Cardiac muscle cell (in vitro differentiated cells and primary cell): ENCODE measurements around the gene CA10. TPM values are rescaled to one million over a fixed set of nuclear protein-coding genes. Genes with fewer than 3 reads are reported as not detected.

Source experiments
- DNase-seq, 2 donors: peaks; one replicate each; pipeline versions ENCODE4 v3.0.0 to v3.0.0-alpha.2; 2010 to 2017; ENCODE audit warnings: low read depth in 1 of 2, low spot score in 1 of 2
- H3K27ac ChIP-seq: fragments of 200-600 bp; sonication (generic); 2 replicates; pipeline ENCODE4 v1.5.1; 2016
- H3K27me3 ChIP-seq: fragments of 200-600 bp; sonication (generic); 2 replicates; pipeline ENCODE4 v1.6.0; 2016; ENCODE audit warnings: control low read depth
- H3K36me3 ChIP-seq: fragments of 200-600 bp; sonication (generic); 2 replicates; pipeline ENCODE4 v1.5.1; 2016; ENCODE audit warnings: control low read depth
- H3K4me1 ChIP-seq: fragments of 200-600 bp; sonication (generic); 2 replicates; pipeline ENCODE4 v1.8.1; 2017; ENCODE audit warnings: low read depth, mild to moderate bottlenecking, mixed run types
- H3K4me3 ChIP-seq: fragments of 200-600 bp; sonication (generic); 2 replicates; pipeline ENCODE4 v1.5.1; 2016; ENCODE audit warnings: mild to moderate bottlenecking
- H3K9me3 ChIP-seq: fragments of 200-600 bp; sonication (generic); 2 replicates; pipeline ENCODE4 v1.5.1; 2017; ENCODE audit warnings: low read depth, mild to moderate bottlenecking, control low read depth
- polyA plus RNA-seq: library from polyadenylated mRNA; unstranded; fragments of >200 nt; fragmentation: Nextera tagmentation; extraction: Ambion mirVana; gene quantifications from 2 replicates; pipeline ENCODE4 v1.2.1, GENCODE V29; 2016
- total RNA-seq: library from RNA; depleted of rRNA; stranded (reverse); fragments of >200 nt; gene quantifications from 2 replicates; pipeline ENCODE4 v1.2.3, GENCODE V29; 2016
- TF ChIP-seq, protein P1 (sequence below): IDR thresholded peaks from 2 replicates; pipeline ENCODE4 v1.5.1; 2012; ENCODE audit warnings: low read depth, mild to moderate bottlenecking, low read length

Gene CA10
- total and polyA plus RNA-seq, 2 experiments from 2014 or later, result not detected

DNA sequence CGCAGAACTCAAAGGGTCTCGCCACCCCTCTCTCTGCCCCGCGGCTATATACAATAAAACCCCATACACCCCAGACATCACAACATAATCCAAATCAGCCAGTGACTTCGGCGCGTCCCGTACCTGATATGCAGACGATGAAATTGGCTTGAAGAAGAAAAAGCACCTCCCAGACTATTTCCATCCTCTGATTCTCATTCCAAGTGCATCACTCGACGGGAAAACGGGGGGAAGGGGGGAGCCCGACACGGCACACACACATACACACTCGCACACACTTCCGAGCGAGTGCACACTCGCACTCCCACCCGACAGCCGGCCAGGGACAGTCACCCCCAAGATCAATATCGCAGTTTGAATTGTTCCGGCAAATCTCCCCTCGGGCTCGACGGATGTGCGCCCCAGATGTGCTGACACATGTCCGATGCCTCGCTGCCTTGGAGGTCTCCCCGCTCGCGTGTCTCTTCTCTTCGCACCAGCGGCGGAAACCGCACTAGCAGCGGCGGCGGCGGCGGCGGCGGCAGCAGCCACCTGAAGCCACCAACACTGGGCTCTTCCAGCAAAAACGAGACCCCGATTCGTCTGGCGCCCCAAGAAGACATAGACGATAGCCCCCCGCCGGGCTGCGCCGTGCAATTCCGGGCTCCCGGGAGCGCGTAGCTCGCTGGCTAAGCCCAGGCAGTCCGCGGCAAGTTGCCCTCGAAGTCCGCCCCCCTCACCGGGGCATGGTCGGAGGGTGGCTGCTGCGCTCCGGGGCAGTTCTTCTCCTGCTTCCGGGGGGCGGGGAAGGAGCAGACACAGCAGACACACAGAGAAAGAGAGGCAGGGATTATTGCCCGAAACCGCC is 688 bp downstream of the CA10 start:
- H3K27me3 ChIP-seq, result peaks cover 84% of the 10 kb centered on the region
- no peak for DNase-seq
- TF ChIP-seq, protein P1, sequence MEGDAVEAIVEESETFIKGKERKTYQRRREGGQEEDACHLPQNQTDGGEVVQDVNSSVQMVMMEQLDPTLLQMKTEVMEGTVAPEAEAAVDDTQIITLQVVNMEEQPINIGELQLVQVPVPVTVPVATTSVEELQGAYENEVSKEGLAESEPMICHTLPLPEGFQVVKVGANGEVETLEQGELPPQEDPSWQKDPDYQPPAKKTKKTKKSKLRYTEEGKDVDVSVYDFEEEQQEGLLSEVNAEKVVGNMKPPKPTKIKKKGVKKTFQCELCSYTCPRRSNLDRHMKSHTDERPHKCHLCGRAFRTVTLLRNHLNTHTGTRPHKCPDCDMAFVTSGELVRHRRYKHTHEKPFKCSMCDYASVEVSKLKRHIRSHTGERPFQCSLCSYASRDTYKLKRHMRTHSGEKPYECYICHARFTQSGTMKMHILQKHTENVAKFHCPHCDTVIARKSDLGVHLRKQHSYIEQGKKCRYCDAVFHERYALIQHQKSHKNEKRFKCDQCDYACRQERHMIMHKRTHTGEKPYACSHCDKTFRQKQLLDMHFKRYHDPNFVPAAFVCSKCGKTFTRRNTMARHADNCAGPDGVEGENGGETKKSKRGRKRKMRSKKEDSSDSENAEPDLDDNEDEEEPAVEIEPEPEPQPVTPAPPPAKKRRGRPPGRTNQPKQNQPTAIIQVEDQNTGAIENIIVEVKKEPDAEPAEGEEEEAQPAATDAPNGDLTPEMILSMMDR, result no peak

DNA sequence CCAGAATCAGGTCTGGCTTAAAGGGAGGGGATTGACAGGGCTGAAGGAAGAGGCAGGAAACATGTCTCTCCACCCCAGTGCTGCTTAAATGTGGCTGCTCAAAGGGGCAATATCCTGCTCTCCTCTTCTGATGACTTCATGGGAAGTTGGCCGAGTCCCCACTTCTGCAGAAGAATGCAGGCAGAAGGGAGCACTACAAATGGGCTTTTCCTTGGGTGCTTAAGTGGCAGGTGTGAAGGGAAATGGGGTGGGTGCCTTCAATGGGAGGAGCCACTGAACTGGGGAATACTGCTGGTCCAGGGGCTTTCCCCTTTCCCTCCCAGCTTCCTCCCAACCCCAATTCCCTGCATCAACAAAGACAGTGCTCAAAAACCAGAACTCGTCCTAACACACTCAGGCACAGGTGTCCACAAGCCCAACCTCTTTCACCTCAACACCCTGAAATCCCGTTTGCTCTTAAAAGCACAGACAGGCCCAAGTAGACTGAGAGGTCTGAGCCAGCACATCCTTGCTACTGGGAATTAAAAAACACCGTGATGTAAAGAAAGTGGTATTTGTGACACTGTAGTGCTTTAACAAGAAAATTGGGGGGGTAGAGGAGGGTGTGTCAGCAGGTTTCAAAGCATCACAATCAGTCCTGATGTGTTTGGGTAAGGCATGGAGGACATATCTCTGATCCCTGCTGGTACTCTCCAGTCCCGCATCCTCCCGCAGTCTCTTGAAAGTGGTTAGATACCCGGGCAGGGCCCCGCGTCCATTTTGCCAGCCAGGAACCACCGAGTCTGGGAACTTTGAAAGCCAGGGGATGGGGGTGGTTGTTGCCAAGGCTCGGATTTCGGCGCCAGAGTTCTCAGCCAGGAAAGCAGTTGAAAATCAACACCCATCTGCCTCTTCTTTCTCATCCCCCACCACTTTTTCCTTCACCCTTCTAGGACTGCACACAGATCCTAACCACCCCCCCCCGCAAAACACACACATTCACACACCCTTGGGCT is 1.6 kb downstream of the CA10 start:
- H3K9me3 ChIP-seq, result no peaks in the 10 kb centered on the region
- no peak overlapping the region for H3K4me3 ChIP-seq
- peaks cover 3% of the 10 kb centered on the region for H3K4me1 ChIP-seq
- TF ChIP-seq, protein P1, result no peak
- DNase-seq, result no peak
- H3K36me3 ChIP-seq, result no peaks in the 10 kb centered on the region
- no peak overlapping the region for H3K27ac ChIP-seq
- H3K27me3 ChIP-seq, result peaks cover 93% of the 10 kb centered on the region

More for the DNA sequence above, 688 bp downstream of the CA10 start:
- H3K27ac ChIP-seq, result no peak overlapping the region
- H3K9me3 ChIP-seq, result no peaks in the 10 kb centered on the region
- no peaks in the 10 kb centered on the region for H3K36me3 ChIP-seq
- H3K4me3 ChIP-seq, result peak overlapping the region; percentile 25
- H3K4me1 ChIP-seq, result peaks cover 3% of the 10 kb centered on the region

DNA sequence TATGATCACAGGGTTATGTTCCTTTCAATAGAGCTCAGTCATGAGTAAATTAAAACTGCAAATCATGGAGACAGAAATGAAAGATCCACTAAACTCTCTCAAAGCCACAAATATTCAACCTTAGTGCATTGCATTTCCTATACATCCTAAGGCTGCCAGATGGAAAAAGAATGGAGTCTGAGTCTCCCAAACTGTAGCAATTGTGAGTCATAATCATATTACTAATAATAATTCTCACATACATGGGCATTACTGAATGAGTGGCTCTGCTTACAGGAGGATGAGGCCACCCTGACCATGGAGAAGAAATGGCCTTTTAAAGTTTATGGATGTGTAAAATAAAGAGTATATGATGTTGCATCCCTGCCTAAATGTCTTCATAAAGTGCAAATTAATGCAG is 3.2 kb downstream of the CA10 start:
- Histone ChIP-seq H3K27ac (no peak overlapping the region), H3K9me3 (no peaks in the 10 kb centered on the region), H3K36me3 (no peaks in the 10 kb centered on the region), H3K4me1 (peaks cover 3% of the 10 kb centered on the region), H3K4me3 (no peak overlapping the region), H3K27me3 (peaks cover 88% of the 10 kb centered on the region)
- DNase-seq, result no peak
- TF ChIP-seq, protein P1, result no peak

DNA sequence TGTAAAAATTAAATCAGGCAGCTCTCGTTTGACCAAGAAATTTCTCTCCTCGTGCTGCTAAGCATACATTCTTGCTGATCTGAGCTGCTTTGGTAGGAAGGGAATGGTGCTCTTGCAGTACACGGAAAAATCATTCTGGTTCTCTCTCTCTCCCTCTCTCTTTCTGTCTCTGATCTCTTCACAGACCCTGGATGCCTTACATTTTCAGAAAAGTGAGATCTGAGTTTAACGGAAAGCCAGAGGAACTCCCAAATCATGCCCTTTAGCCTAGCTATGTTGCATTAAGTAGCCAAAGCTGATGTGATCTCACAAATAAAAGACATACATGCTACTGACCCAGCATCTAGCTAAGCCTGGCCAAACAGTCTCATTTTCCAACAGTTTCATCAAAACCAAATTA is 4.0 kb downstream of the CA10 start:
- H3K4me3 ChIP-seq, result no peak overlapping the region
- peaks cover 3% of the 10 kb centered on the region for H3K4me1 ChIP-seq
- peaks cover 82% of the 10 kb centered on the region for H3K27me3 ChIP-seq
- no peak for DNase-seq
- no peaks in the 10 kb centered on the region for H3K9me3 ChIP-seq
- H3K27ac ChIP-seq, result no peak overlapping the region
- no peaks in the 10 kb centered on the region for H3K36me3 ChIP-seq
- TF ChIP-seq, protein P1, result no peak

DNA sequence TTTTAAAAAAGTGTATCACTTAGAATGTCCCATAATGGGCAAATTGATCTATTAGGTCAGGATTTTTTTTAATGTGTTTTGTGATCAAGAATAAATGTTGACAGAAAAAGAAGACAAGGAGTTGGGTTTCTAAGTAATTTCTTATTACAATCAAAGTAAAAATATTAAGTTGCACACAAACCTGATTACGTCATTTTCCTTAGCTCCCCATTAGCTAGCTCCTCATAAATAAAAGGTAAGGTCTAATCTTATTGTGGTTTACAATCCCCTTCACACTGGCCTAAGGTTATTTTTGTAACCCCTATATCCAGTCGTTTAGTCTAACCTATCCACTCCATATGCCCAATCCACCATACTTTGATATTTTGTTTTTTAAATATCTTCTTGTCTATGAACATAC is 7.6 kb downstream of the CA10 start:
- Histone ChIP-seq H3K27me3 (peaks cover 47% of the 10 kb centered on the region), H3K9me3 (no peaks in the 10 kb centered on the region), H3K36me3 (no peaks in the 10 kb centered on the region), H3K27ac (no peak overlapping the region), H3K4me3 (no peak overlapping the region), H3K4me1 (no peaks in the 10 kb centered on the region)
- DNase-seq, result no peak
- TF ChIP-seq, protein P1, result no peak
